Activated T-helper 9 cell treated with anti-CD3 and anti-CD28 coated beads, Interleukin-2, amount 50 U/mL, for 16 hours (primary cell): ENCODE measurements around the gene PPP1R1C.

Experiments used
- DNase-seq: peaks from one replicate; pipeline ENCODE4 v3.0.0-alpha.2; 2020; ENCODE audit warnings: low read depth

PPP1R1C gene

GRCh38 chr2:182113334-182113733, 127.7 kb downstream of the PPP1R1C start:
- no peak for DNase-seq

DNA sequence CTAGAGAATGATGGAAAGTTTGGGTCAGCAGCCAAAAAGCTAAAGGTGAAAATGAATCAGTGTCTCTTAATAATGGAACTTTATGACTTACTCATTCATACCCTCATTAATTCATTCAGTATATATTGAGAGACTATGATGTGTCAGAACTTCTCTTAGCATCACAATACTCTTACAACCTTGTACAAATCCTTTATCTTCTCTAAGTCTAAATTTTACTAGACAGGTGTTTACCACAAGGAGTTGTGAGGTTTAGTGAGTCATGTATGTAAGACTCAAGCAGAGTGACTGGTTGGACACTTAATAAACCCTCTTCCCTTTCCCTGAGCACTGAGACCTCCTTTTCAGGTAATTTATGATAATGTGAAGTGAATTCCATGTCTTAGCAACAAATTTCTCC, 129.6 kb downstream of the PPP1R1C start:
- no peak for DNase-seq

- DNase-seq = no peak
Observed at GRCh38 chr2:182116774-182117173, 131.1 kb downstream of the PPP1R1C start.

- no peak for DNase-seq
Observed at GRCh38 chr2:182117196-182117595, 131.5 kb downstream of the PPP1R1C start.

DNA sequence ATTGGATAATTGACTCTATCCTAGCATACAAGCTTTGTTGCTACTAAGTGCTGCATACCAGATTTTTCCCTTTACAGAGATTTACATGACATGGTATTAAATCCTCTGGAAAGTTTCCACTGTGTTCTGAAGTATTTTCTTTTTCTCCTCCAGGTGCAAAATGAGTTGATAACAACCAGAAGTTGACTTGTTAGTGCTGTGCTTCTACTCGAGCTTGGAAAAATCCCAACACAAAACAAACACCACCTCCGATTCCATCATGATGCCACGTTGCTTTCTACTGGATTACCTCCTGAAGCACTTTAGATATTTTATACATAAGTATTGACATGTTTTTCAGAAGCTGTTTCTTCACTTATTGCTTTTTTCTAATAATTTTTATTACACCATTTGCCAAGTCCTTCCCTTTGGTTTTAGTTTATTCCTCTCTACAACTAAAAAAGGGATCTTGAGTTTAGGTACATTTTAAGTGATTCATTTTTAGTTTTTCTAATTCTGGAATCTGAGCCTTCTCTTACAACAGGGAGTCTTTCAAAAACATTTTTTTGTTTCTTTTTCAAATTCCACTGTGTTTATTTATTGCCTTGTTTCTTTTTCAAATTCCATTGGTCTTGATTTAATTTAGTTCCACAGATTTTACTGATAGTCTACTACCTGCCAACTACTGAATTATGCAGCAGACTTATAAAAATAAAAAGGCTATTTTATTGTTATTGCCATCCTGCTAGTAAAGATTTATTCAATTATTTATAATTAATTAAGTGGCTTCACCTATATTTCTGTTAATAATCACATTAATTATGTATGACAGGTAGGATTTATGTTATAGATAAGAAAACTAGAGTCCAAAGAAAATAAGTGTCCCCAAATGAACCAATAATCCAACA, 143.4 kb downstream of the PPP1R1C start:
- no peak for DNase-seq

DNA sequence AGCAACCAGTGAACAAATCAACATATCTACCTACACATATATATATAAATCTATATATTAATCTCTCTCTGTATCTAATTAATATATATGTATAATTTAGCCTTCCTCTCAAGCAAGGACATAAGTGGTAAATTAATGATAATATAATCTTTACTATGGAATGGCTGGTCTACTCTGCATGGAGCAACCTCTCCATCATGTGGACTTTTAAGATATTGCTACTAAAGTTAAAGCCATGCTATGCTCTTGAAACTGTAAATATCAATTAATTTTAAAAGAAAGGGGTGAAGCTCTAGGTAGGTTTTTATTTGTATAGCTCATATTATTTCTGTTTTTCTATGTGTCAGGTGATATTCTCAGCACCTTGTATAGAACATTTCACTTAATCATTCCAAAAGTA, 147.0 kb downstream of the PPP1R1C start:
- no peak for DNase-seq

DNA sequence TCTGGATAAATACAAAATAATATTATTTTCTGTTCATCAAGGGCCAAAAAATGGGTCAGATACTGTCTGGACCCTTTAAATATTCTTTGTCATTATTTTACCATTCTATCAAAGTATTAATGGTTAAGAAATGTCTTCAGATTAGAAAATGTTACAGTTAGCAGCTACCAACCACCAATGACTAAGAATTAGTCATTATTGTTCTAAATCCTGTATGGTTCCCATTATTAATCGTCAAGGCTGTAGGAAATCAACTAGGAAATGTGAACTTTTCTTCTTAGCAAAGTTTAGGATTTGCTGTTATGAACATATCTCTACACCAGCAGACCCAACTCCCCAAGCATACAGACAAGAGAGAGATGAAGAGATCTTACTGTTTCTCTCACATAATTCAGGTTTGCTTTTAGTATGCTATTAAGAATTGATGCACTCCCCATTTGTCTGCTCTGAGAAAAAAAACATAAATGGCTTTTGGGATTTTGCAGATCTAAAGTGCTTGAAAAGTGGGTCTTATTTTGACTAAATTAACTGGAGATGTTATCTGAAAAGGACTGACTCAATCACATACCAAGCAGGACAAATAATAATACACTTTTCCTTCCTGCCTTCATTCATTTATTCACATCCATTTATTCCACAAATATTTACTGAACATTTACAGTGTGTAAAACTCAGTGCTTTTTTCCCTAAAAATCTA, 147.7 kb downstream of the PPP1R1C start:
- no peak for DNase-seq

DNA sequence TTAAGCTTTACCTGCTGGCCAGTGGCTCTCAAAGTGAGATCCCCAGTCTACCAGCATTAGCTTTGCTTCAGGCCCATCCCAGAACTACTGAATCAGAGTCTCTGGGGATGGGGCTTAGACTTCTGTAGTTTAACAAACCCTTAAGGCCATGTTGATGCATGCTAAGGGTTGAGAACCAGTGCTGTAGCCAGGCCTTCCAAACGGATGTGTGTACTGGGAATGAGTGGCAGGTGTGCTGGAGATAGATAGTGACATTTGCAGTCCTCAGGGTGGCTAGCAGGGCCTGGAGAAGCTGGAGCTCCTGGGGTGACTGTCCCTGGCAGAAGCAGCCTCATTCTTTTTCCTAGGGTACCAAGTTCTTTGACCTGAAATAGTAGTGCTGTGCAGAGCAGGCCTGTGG, 148.5 kb downstream of the PPP1R1C start:
- DNase-seq = no peak

- no peak for DNase-seq
Observed at GRCh38 chr2:182142062-182142461, 156.4 kb downstream of the PPP1R1C start.

- DNase-seq = no peak
Observed at GRCh38 chr2:182144041-182144775, 158.6 kb downstream of the PPP1R1C start.

DNA sequence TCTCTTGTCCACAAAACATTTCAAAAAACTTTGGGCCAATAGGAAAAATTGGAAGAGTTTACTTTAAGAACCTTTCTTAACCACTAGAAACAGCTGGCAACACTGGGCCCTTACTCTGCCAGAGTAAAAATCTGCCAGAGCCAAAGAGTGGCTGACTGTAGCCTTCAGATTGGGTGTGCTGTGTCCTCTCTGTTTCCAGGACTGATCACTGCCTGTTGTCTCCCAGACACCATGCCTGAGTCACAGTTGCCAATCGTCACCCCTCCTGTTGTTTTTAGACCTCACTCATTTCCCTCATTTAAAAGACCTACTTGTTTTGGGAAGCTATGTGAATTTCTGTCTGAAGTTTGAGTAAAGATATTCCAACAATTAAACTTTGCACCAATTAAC, 159.1 kb downstream of the PPP1R1C start:
- no peak for DNase-seq

GRCh38 chr2:182148344-182148743, 162.7 kb downstream of the PPP1R1C start:
- DNase-seq = no peak

GRCh38 chr2:182163878-182164277, 178.2 kb downstream of the PPP1R1C start:
- DNase-seq = no peak

GRCh38 chr2:182164686-182165085, 179.0 kb downstream of the PPP1R1C start:
- DNase-seq = no peak

- DNase-seq = no peak
Observed at GRCh38 chr2:182165202-182165601, 179.5 kb downstream of the PPP1R1C start.

DNA sequence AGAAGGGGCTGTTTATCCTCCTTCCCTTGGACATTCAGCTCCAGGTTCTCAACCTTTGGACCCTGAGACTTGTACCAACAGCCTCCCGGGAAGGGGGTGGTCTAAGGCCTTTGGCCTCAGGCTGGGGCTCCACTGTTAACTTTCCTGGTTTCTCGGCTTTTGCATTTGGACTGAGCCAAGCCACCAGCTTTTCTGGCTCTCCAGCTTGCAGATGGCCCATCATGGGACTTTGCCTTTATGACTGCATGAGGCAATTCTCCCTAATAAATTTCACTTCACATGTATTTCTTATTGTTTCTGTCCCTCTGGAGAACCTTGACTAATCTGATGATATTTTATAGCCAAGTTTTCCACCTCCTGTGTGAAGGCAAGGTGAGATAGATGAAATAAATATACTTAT, 180.8 kb downstream of the PPP1R1C start:
- no peak for DNase-seq

- no peak for DNase-seq
Observed at GRCh38 chr2:182166841-182167240, 181.2 kb downstream of the PPP1R1C start.
